Stimulated activated CD4-positive, alpha-beta T cell treated with anti-CD3 and anti-CD28 coated beads, Interleukin-15, amount 100 ng/mL, for 1 hour (primary cell): Measurements from ENCODE around the gene GLRX3.

Source experiments
- DNase-seq, 2 donors: peaks; one replicate each; pipeline ENCODE4 v3.0.0-alpha.2; 2020; ENCODE audit warnings: low read depth in 1 of 2, low spot score in 1 of 2

Gene GLRX3

DNA sequence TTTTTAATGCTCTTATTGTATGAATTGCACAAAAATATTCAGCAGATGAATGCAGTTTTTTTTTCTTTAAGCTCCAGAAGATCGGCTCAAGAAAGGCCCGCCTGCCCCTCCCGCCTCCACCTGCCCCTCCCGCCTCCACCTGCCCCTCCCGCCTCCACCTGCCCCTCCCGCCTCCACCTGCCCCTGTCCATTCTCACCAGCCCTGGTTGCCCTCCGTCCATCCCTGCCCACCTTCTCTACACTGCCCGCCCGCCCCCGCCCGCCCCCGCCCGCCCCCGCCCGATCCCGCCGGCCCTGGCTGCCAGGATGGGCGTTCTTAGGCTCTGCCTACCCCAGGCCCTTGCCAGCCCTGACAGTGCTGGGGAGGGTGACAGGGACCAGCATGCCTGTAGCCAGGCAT, 67.4 kb downstream of the GLRX3 start:
- DNase-seq = no peak

- DNase-seq = no peak
These were observed 70.1 kb downstream of the GLRX3 start for GRCh38 chr10:130206216-130206737.

GRCh38 chr10:130207205-130207604, 71.0 kb downstream of the GLRX3 start:
- no peak for DNase-seq

GRCh38 chr10:130208807-130209206, 72.6 kb downstream of the GLRX3 start:
- no peak for DNase-seq

- no peak for DNase-seq
These were observed 76.6 kb downstream of the GLRX3 start for GRCh38 chr10:130212746-130213145.

- no peak for DNase-seq
These were observed 77.3 kb downstream of the GLRX3 start for GRCh38 chr10:130213286-130214080.

- DNase-seq = no peak
These were observed 78.2 kb downstream of the GLRX3 start for GRCh38 chr10:130214431-130214830.

GRCh38 chr10:130215151-130215930, 79.2 kb downstream of the GLRX3 start:
- no peak for DNase-seq

- no peak for DNase-seq
These were observed 79.7 kb downstream of the GLRX3 start for GRCh38 chr10:130215931-130216231.

- no peak for DNase-seq
These were observed 82.0 kb downstream of the GLRX3 start for GRCh38 chr10:130218181-130218641.

DNA sequence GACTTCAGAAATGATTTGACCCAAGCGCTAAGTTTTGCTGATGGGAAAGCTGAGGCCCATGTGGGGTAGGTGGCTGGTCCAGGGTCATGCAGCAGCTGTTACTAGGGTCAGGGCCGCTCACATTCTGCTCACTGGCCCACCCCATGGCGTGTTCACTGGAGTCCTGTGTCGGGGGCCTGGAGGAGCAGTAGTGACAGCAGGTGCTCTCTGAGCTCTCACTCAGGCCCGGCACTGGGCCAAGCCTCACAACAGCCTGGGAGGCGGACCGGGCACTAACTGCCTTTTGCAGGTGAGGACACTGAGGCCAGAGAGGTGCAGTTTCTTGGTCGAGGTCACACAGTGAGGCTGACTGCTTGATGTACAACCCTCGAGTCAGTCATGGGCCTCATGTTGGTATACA, 82.7 kb downstream of the GLRX3 start:
- DNase-seq = no peak

- no peak for DNase-seq
These were observed 84.3 kb downstream of the GLRX3 start for GRCh38 chr10:130220251-130221185.

- DNase-seq = no peak
These were observed 85.5 kb downstream of the GLRX3 start for GRCh38 chr10:130221456-130222375.

- DNase-seq = no peak
These were observed 86.2 kb downstream of the GLRX3 start for GRCh38 chr10:130222381-130222780.

DNA sequence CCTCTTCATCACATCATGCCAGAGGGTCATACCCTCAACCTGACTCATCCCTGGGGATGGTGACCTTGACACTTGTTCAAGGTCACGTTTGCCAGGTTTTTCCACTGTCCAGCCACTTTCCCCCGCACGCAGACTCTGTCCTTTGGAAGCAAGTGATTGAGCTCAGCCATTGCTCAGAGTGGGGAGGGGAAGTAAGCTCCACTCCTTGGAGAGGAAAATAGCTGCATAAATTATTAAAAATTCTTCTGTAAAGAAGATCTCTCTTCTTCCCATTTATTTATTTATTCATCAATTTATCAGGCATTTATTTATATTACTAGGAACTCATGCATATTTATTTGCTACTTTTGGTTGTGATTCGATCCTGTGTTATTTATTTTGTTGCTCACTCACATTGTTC, 88.0 kb downstream of the GLRX3 start:
- DNase-seq = no peak

GRCh38 chr10:130226012-130226411, 89.8 kb downstream of the GLRX3 start:
- DNase-seq = no peak

DNA sequence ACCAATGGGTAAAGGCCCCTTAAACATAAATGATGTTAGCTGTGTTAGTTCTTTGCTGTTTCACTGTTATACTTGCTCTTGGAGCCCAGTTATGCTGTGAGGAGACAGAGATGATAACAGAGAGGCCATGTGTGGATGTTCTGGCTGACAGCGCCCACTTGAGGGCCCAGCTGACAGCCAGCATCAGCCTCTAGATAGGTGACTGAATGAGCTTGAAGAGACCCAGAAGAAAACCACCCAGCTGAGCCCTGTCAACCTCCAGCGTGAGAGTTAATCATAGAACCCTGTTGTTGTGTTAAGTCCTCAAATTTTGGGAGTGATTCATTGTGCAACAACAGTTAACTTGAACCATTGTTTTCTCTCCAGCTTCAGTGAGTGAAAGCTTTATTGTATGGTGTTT, 91.7 kb downstream of the GLRX3 start:
- DNase-seq = no peak
